Activated gamma-delta T cell treated with anti-CD3 and anti-CD28 coated beads, Interleukin-2, amount 50 U/mL, for 16 hours (primary cell): ENCODE data around the gene ZNF506.
"Not testable (repeated sequence)": the region's sequence is repeated elsewhere in the genome, so short reads cannot be mapped to it uniquely, and the experiment has no call there.

Source experiments
- DNase-seq: peaks from one replicate; pipeline ENCODE4 v3.0.0-alpha.2; 2020; ENCODE audit warnings: low read depth

ZNF506 gene

GRCh38 chr19:19778666-19779065 is 42.9 kb downstream of the ZNF506 start:
- no peak for DNase-seq

GRCh38 chr19:19777692-19778091 is 43.9 kb downstream of the ZNF506 start:
- no peak for DNase-seq

- DNase-seq: peak; percentile 88
Observed at GRCh38 chr19:19776206-19777008, 45.1 kb downstream of the ZNF506 start.

DNA sequence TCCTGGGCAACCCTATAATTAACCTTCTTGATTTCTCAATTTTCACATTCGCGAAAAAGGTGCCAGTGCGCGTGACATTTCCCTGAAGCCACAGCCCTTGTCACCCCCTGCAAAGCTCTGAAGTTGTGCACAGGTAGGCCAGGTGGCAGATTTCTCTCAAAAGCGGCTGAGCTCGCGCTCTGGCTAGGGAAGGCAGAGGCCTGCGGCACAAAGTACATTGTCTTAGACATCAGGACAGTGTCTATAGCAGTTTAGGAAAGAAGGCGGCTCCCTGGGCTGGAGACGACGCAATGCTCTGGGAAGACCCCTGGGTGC is 45.7 kb downstream of the ZNF506 start:
- no peak for DNase-seq

GRCh38 chr19:19774354-19775033 is 47.1 kb downstream of the ZNF506 start:
- DNase-seq: no peak

DNA sequence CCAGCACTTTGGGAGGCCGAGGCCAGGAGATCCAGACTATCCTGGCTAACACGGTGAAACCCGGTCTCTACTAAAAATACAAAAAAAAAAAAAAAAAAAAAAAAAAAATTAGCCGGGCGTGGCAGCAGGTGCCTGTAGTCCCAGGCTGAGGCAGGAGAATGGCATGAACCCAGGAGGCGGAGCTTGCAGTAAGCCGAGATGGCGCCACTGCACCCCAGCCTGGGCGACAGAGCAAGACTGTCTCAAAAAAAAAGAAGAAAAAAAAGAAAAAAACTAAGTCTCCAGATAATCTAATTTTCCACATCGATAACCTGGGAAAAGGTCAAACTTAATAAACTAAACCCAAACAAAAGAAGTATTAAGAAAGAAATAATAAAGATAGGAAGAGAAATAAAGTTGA is 49.6 kb downstream of the ZNF506 start:
- not testable (repeated sequence) for DNase-seq

DNA sequence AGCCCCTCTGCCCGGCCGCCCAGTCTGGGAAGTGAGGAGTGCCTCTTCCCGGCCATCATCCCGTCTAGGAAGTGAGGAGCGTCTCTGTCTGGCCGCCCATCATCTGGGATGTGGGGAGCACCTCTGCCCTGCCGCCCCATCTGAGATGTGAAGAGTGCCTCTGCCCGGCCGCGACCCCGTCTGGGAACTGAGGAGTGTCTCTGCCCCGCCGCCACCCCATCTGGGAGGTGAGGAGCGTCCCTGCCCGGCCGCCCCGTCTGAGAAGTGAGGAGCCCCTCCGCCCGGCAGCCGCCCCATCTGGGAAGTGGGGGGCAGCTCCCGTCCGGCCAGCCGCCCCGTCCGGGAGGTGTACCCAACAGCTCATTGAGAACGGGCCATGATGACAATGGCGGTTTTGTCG is 51.6 kb downstream of the ZNF506 start:
- DNase-seq: not testable (repeated sequence)

DNA sequence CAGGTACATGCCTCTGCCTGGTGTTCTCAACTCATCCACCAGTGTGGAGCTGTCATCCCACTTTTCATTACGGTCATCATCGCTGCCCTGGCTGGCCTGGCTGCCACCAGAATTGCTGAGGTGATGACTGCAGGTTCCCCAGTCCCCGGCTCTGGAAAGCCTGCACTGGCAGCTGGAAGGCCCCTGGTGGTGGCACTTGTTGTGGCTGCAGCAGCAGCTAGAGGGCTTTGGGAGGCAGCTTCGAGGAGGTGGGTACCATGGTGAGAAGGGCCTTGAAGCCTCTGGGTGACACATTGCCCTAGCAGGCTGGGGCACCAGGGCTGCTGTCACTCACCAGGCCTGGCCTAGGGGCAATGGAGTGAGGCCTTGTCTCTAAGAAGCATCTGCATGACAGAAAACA is 63.4 kb downstream of the ZNF506 start:
- DNase-seq: no peak

DNA sequence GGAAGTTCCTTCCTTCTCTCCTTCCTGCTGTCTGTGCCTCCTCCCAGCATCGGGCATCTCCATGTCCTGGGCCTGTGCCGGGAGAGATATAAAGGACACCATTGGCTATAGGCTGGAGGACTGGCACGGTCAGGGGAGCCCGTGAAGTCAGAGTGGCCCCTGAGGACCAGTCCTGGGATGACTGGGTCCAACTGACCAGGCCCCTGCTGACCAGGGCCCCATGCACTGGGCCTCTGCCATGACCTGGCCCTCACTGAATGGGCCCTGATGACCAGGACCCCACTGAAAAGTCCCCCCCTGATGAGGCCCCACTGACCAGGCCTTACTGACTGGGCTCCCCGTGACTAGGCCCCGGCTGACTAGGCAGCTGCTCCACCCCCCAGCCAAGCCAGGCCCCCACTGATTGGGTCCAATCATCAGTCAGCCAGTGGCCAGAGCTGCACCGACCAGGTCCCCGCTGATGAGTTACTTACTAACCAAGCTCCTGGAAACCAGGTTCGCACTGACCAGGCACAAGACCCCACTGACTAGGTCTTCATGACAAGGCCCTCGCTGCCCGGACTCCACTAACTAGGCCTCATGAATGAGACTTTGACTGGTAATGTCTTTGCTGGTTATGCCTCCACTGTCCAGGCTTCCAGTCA is 68.7 kb downstream of the ZNF506 start:
- DNase-seq: no peak

- DNase-seq: no peak
Observed at GRCh38 chr19:19751846-19752245, 69.7 kb downstream of the ZNF506 start.

DNA sequence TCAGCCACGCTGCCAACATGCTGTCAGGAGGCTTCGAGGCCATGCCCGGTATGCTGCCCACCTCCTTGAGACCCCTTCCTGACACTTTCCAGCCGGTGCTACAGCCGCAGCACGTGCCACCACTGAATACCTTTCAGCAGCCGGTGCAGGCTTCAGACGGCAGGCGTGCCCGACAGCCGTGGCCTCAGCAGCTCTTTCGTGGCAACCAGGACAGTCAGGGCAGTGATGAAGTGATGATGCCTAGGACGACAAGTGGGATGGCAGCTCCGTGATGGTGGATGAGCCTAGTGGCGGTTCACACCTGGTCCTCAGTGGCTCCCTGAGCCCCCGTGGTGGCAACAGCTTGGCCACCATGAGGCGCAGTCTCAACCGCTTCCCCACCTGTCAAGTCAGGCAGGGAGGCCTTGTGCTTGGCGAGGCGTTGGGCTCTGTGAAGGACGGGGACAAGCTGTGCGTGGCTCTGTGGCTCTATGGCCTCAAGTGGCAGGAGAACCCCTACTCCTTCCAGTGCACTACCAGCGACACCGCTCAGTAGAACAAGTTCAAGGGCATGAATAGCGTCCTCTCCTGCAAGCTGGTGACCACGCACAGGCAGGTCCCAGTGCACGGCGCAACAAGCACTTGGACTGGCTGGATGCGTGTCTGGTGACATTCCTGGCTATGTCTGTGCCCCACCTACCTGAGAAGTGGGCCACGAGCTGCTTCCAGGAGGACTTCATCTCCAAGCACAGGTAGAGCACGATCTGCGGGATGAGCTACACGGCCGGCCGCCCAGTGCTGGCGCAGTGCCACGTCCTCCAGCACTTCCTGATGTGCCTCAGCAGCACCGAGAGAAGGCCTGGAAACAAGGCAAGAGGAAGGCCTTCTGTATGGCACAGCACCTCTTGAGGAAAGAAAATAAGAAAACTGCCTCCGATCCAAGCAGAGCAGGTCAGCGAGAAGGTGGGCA is 70.4 kb downstream of the ZNF506 start:
- no peak for DNase-seq

DNA sequence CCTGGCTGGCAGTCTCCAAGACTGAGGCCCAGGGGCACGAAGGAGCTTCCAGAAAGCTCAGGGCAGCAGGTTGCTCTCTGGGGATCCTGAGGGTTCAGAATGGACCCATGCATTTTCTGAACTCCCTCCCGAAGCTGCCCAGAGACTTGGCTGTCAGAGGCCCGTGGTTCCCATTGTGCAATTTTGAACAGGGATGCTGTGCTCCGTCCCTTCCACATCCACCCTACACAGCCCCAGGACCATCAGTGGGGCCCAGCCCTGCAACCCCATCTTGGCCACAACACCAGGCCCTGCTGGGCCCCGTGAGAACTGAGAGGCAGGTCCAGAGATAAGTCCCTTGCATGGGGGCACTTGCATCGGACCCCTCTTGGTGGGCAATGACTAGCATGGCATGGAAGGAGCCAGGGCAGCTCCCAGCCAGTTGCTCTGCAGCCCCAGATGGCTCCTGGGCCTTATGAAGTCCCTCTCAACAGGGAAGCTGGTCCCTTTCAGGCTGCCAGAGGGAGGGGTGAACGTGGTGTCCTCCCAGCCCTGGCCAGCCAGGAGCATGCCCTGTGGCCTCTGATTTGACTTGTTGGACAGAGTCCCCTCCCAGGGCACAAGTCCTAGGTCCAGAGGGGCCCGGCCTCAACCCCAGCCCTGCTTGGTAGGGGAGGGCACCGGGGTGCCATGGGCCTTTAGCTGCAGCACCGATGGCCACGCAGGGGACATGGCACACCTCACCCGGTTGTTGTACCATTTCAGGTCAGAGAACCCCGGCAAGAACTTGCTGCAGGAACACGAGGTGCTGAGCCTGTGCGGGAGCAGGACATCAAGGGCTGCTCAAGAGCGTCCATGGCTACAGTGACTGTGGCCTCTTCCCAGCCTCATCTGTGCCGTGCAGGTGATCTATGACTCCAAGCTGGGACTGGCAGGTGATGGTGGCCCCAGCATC is 71.4 kb downstream of the ZNF506 start:
- no peak for DNase-seq

GRCh38 chr19:19749117-19749907 is 72.2 kb downstream of the ZNF506 start:
- DNase-seq: no peak

DNA sequence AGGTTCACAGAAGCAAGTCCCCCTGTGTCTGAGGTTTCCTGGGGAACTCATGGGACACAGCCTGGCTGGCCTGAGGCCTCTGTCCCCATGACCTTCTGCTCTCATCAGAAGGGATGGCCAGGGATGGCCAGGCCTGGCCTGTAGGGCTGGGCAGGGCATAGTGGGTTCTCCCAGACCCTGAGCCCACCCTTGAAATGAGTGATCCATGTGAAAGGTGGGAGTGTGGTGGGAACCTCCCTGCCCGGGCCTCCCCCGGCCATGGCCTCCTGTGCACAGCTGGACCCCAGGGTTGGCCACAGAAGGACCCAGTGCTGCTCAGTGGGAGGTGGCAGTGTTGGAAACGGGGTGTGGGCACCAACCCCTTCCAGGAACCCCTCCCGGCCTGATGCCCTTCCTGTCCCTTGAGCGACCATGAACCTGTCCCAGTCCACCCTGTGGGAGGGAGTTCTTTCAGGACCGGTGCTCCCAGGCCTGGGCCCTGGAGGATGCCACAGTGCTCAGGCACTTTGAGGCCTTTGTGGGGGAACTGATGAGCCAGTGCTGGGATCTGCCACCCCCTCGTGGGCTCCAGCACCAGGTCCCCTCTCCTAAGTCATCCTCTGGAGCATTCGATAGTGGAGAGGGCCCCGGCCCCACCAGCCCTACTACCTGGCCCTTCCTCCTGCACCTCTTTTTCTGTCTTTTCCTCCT is 73.2 kb downstream of the ZNF506 start:
- DNase-seq: no peak

GRCh38 chr19:19747357-19748220 is 74.0 kb downstream of the ZNF506 start:
- DNase-seq: no peak

- no peak for DNase-seq
Observed at GRCh38 chr19:19746286-19747213, 75.0 kb downstream of the ZNF506 start.

DNA sequence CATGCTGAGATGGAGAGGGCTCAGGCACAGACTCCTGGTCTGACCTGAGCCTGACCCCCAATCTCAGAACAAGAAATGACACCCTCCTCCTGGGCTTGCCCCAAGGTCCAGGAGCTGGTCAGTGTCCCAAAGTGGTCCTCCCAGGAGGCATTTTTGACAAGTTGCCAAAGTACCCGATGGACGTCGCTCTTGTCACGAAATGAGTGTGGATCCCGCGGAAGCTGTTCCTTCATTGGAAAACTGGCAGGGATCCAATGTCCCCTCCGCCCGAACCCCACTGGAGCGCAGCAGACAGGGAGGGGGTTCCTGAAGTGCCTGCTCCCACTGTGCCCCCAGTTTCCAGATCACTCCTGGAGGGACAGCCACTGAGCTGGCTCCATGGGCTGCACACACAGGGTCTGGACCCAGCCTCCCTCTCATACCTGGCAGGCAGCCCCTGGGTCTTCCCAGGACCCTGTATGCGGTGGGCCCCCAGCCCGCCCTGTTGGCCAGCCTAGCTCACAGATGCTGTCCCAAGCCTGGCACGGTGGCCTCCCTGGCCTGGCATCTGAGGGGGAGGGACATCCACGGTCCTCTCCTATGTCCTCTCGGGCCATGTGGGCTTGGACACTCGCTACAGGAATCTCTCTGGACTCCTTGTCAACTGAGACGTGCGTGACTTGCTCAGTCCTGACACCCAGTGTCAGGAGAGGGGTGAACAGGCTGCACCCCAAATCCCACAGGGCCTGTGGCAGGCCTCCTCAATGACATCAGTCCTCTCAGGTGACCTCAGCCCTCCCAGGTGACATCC is 75.9 kb downstream of the ZNF506 start:
- DNase-seq: no peak
